ENCODE data around the gene IPO5.
"Not testable (repeated sequence)": the region's sequence is repeated elsewhere in the genome, so short reads cannot be mapped to it uniquely, and the experiment has no call there.

The IPO5 gene

GRCh38 chr13:97949316-97949715 is 4.2 kb upstream of the IPO5 start:
- DNase-seq (ENCODE audit: low read depth), result not testable (repeated sequence)

- no peak for DNase-seq (ENCODE audit: low read depth)
Observed at GRCh38 chr13:97951376-97951775, 2.1 kb upstream of the IPO5 start.

DNA sequence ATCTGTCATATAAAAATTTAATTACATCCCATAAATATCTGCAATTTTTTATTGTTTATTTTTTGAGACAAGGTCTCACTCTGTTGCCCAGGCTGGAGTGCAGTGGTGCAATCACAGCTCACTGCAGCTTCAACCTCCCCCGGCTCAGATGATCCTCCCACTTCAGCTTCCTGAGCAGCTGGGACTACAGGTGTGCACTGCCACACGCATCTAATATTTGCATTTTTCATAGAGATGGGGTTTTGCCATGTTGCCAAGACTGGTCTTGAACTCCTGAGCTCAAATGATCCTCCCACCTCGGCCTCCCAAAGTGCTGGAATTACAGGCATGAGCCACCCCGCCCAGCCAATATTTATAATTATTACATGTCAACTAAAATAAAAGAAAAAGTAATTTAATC is 644 bp upstream of the IPO5 start:
- DNase-seq (ENCODE audit: low read depth), result not testable (repeated sequence)

GRCh38 chr13:97961340-97961739 is 7.9 kb downstream of the IPO5 start:
- DNase-seq (ENCODE audit: low read depth), result no peak

GRCh38 chr13:97962887-97963286 is 9.4 kb downstream of the IPO5 start:
- DNase-seq (ENCODE audit: low read depth), result no peak

DNA sequence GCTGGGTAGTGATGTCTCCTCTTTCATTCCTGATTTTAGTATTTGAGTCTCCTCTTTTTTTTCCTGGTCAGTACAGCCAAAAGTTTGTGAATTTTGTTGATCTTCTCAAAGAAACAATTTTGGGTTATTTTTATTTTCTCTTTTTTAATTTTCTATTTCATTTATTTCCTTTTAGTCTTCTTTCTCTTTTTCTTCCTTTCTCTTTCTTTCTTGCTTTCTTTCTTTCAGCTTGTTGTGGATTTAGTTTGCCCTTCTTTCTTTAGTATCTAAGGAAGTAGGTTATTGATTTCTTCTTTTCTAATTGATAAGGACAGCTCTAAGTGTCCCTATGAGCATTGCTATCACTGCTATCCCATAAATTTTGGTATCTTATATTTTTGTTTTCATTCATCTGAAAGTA is 13.8 kb downstream of the IPO5 start:
- DNase-seq (ENCODE audit: low read depth), result no peak

DNA sequence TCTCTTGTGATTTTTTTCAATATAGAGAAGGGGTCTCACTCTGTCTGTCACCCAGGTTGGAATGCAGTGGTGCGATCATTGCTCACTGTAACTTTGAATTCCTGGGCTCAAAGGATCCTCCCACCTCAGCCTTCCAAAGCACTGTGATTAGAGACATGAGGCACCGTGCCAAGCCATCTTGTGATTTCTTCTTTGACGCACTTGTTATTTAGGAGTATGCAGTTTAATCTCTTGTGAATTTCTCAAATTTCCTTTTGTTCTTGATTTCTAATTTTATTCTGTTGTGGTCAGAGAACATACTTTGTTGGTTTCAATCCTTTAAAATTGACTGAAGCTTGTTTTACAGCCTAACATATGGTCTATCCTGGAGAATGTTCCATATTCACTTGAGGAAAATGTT is 14.5 kb downstream of the IPO5 start:
- DNase-seq (ENCODE audit: low read depth), result no peak

DNA sequence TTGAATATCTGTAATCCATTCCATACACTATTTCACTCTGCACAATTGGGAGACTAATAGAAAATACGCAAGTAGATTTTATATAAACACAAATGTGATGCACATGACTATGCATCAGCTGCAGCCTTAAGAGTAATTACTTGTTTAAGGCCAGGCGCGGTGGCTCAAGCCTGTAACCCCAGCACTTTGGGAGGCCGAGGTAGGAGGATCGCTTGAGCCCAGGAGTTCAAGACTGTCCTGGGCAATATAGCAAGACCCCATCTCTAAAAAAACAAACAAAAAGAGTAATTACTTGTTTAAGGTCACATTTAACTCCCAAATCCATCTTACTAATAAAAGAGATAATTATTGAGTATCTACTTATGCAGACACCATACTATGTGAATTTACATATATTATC is 18.0 kb downstream of the IPO5 start:
- DNase-seq (ENCODE audit: low read depth), result no peak

GRCh38 chr13:97974773-97975172 is 21.3 kb downstream of the IPO5 start:
- DNase-seq (ENCODE audit: low read depth), result no peak

GRCh38 chr13:97975280-97975847 is 21.9 kb downstream of the IPO5 start:
- no peak for DNase-seq (ENCODE audit: low read depth)

GRCh38 chr13:97975848-97976609 is 22.6 kb downstream of the IPO5 start:
- peak; percentile 84 for DNase-seq (ENCODE audit: low read depth)

DNA sequence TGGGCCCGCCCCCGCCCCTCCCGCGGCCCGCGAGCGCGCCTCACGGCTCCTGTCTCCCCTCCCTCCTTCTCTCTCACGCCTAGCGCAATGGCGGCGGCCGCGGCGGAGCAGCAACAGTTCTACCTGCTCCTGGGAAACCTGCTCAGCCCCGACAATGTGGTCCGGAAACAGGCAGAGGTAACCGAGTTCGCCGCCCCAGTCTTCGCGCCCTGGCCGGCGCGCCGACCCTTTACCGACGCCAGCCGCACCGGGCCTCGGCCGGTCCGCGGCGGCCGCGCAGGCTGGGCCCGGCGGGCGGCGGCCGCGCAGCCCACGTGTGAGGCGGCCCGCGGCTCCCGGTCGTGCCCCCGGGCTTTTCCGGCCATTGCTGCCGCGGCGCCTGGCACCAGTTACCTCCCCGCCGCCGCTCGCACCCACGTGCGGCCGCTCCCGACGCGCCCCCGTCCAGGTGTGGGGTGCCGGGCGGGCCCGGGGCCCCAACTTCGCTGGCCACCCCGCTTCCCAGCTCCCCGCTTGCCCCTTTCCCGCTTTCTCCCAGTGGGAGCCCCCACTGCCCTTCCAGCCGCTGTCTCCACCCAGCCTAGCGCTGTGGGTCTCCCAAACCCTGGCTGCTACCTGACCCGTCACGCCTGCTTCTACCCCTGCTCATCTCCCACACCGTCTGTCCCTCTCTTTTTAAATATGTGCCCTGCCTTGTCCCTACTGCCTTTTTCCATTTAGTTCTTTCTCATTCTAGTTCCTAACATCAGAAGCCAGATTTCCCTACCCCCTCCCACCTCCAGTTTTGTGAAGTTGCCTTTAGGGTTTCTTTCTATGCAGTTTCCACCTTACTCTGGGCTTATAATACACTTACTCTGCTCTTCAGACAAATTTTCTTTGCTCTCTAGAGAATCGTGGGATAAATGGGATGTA is 23.4 kb downstream of the IPO5 start:
- DNase-seq (ENCODE audit: low read depth), result peak; percentile 7

DNA sequence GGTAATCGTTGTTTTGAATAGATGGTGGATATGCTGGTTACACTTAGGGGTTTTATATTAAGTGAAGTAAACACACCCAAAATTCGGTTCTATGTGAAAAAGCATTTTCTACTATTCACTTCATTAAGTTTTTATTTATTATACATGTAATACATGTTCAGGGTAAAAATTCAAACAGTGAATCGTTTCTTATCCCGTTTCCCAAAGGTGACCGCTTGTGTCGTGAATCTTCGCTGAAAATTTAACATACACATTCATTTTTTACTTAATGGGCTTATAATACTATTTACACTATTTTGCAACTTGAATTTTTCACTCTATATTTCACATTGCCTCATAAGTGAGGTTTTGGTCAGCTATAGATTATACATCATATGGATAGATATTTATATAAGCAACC is 24.5 kb downstream of the IPO5 start:
- no peak for DNase-seq (ENCODE audit: low read depth)

GRCh38 chr13:97978651-97979050 is 25.2 kb downstream of the IPO5 start:
- no peak for DNase-seq (ENCODE audit: low read depth)

GRCh38 chr13:97979051-97979450 is 25.6 kb downstream of the IPO5 start:
- DNase-seq (ENCODE audit: low read depth), result no peak

DNA sequence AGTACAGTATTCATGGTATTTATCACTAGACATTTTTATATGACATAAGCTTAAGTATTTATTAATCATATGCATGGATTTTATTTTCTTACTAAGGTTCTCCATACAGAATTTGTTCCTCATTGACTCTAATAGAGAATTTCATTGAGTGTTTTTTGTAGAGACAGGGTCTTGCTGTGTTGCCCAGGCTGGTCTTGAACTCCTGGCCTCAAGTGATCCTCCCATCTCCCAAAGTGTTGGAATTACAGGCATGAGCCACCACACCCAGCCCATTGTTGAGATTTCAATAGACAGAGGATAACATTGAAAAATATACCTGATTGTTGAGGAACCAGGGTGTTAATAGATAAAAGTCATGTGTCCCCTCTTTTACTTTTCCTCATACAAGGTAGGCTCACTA is 26.1 kb downstream of the IPO5 start:
- DNase-seq (ENCODE audit: low read depth), result no peak

- DNase-seq (ENCODE audit: low read depth), result no peak
Observed at GRCh38 chr13:97982286-97982685, 28.8 kb downstream of the IPO5 start.

DNA sequence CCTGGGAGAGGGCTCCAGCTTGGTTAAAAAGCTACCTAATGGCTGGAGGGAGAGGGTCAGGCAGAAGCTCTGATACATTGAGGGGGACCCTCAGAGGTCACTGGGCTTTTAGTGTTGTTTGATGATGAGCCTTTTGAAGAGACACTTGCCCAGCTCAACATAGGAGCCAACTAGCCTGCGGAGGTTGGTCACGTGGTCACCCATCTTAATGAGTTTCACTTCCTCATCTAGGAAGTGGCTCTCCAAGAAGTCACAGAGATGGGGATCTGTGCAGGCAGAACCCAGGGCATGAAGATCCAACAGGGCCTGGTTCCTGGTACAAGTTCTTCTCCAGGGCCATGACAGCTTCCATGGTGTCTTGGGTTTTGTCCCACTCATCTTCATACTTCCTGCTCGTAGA is 33.4 kb downstream of the IPO5 start:
- DNase-seq (ENCODE audit: low read depth), result no peak

- DNase-seq (ENCODE audit: low read depth), result no peak
Observed at GRCh38 chr13:97999653-98000052, 46.2 kb downstream of the IPO5 start.

DNA sequence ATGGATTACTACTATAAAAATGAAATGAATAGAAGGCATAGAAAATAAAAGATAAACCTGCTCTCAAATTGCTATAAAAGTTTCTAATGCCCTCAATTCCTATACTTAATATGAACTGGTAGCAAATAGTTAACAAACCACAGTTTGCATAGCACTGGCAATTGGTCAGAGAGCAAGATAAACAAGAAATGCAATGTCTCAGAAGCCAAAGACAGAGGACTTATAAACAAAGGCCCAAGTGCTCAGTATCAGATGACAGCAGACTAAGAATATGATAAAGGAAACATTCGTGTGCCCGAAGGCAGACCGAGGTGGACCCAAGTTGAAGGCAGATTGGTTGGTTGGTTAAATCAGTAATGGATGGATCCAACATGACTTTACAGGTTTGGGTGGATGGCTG is 50.6 kb downstream of the IPO5 start:
- DNase-seq (ENCODE audit: low read depth), result no peak

DNA sequence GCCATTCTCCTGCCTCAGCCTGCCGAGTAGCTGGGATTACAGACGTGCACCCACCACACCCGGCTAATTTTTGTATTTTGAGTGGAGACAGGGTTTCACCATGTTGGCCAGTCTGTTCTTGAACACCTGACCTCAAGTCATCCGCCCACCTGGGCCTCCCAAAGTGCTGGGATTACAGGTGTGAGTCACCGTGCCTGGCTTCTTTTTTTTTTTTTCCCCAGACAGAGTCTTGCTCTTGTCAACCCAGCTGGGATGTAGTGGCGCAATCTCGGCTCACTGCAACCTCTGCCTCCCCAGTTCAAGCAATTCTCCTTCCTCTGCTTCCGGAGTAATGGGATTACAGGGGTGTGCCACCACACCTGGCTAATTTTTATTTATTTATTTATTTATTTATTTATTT is 51.5 kb downstream of the IPO5 start:
- not testable (repeated sequence) for DNase-seq (ENCODE audit: low read depth)

GRCh38 chr13:98007001-98007400 is 53.5 kb downstream of the IPO5 start:
- DNase-seq (ENCODE audit: low read depth), result no peak

DNA sequence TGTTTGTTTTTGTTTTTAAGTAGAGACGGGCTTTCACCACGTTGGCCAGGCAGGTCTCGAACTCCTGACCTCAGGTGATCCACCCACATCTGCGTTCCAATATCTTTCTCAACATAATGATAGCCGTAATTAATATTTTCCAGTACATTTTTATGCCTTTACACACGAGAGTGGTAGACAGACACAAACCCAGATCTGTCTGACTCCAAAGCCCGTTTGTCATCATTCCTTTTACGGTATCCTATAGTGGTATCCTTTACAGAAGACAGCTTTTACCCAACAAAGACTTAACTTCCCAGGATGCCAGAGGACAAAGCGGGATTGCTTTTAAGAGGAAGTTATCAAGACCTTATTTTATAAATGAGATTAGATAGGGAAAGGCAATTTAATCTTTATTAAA is 59.8 kb downstream of the IPO5 start:
- no peak for DNase-seq (ENCODE audit: low read depth)
